Neural progenitor cell (in vitro differentiated cells): ENCODE data around the gene ZNF823. TPM values are rescaled to one million over a fixed set of nuclear protein-coding genes. Genes with fewer than 3 reads are reported as not detected.

Experiments
- DNase-seq: peaks from one replicate; pipeline ENCODE4 v3.0.0-alpha.2; 2016; ENCODE audit warnings: low spot score
- H2AFZ ChIP-seq: fragments of 200-600 bp; sonication (generic); replicated peaks from 2 replicates; pipeline ENCODE4 v1.6.1; 2016; ENCODE audit warnings: antibody characterized with exemption
- H3F3A ChIP-seq: fragments of 200-600 bp; sonication (generic); 2 replicates; pipeline ENCODE4 v1.6.1; 2016; ENCODE audit warnings: antibody characterized with exemption, low read depth
- H3K27ac ChIP-seq: fragments of 200-600 bp; sonication (generic); 2 replicates; pipeline ENCODE4 v1.5.1; 2016; ENCODE audit warnings: mild to moderate bottlenecking
- H3K27me3 ChIP-seq: fragments of 200-600 bp; sonication (generic); 2 replicates; pipeline ENCODE4 v1.6.1; 2016; ENCODE audit warnings: mild to moderate bottlenecking, moderate library complexity
- H3K36me3 ChIP-seq: fragments of 200-600 bp; sonication (generic); 2 replicates; pipeline ENCODE4 v1.5.1; 2016
- H3K4me1 ChIP-seq: fragments of 200-600 bp; sonication (generic); 2 replicates; pipeline ENCODE4 v1.6.1; 2016; ENCODE audit warnings: mixed run types
- H3K4me2 ChIP-seq: fragments of 200-600 bp; sonication (generic); 2 replicates; pipeline ENCODE4 v1.6.1; 2016
- H3K4me3 ChIP-seq: fragments of 200-600 bp; sonication (generic); 2 replicates; pipeline ENCODE4 v1.5.1; 2016
- H3K79me2 ChIP-seq: fragments of 200-600 bp; sonication (generic); 2 replicates; pipeline ENCODE4 v1.6.1; 2016; ENCODE audit warnings: low read depth
- H3K9ac ChIP-seq: fragments of 200-600 bp; sonication (generic); 2 replicates; pipeline ENCODE4 v1.6.1; 2016
- H3K9me3 ChIP-seq: fragments of 200-600 bp; sonication (generic); 2 replicates; pipeline ENCODE4 v1.5.1; 2016; ENCODE audit warnings: low read depth
- H4K20me1 ChIP-seq: fragments of 200-600 bp; sonication (generic); 2 replicates; pipeline ENCODE4 v1.6.1; 2016; ENCODE audit warnings: low read depth
- H3K27ac Mint-ChIP-seq: 3 replicates; pipeline ENCODE4 v1.8.0; 2021; ENCODE audit warnings: mixed read lengths
- H3K27me3 Mint-ChIP-seq: 2 replicates; pipeline ENCODE4 v1.8.0; 2022; ENCODE audit warnings: low read depth, mild to moderate bottlenecking, inconsistent platforms, moderate library complexity, mixed read lengths; ENCODE audit not compliant: insufficient read depth
- H3K36me3 Mint-ChIP-seq: 3 replicates; pipeline ENCODE4 v1.8.0; 2021; ENCODE audit warnings: mixed read lengths
- H3K4me1 Mint-ChIP-seq: 3 replicates; pipeline ENCODE4 v1.8.0; 2021; ENCODE audit warnings: mixed read lengths
- H3K4me3 Mint-ChIP-seq: 3 replicates; pipeline ENCODE4 v1.8.0; 2021; ENCODE audit warnings: mild to moderate bottlenecking, moderate library complexity, mixed read lengths
- H3K9me3 Mint-ChIP-seq: 3 replicates; pipeline ENCODE4 v1.8.0; 2020; ENCODE audit warnings: mixed read lengths
- EZH2 ChIP-seq: fragments of 200-600 bp; sonication (generic); IDR thresholded peaks from 2 replicates; pipeline ENCODE4 v1.6.1; 2017; ENCODE audit warnings: antibody characterized with exemption, mild to moderate bottlenecking, moderate library complexity
- EZH2phosphoT487 ChIP-seq: fragments of 200-600 bp; sonication (generic); IDR thresholded peaks from 2 replicates; pipeline ENCODE4 v1.6.1; 2017; ENCODE audit warnings: antibody characterized with exemption
- total RNA-seq: library from RNA; depleted of rRNA; stranded (reverse); fragments of >200 nt; gene quantifications from 2 replicates; pipeline ENCODE4 v1.2.3, GENCODE V29; 2015; ENCODE audit warnings: low replicate concordance
- TF ChIP-seq, protein P1 (sequence below): fragments of 200-600 bp; sonication (generic); IDR thresholded peaks from 2 replicates; pipeline ENCODE4 v1.5.1; 2017; ENCODE audit warnings: antibody characterized with exemption, mild to moderate bottlenecking

The ZNF823 gene
- total RNA-seq, 1 donor from 2014 or later = 12.3 TPM

DNA sequence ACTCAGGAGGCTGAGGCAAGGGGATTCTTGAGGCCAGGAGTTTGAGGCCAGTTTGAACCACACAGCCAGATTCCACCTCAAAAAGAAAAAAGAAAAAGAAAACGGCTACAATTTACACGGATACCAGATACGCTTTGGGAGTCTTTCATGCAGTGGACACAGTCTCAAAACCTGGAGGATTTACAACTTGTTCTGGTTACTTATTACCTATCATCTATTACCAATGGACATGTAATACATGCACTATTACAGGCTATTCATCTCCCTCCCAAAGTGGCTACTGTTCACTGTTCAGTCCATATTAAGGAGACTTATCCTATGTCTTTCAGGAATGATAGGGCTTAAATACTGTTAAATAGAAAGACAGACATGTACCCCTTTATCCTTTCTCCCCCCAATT, 33.3 kb downstream of the ZNF823 start:
- no peak overlapping the region for H3K4me3 ChIP-seq
- Mint-ChIP-seq H3K27ac (no peak overlapping the region), H3K27me3 (peaks cover 7% of the 10 kb centered on the region), H3K4me3 (no peak overlapping the region), H3K4me1 (peaks cover 3% of the 10 kb centered on the region), H3K36me3 (no peaks in the 10 kb centered on the region), H3K9me3 (peaks cover 6% of the 10 kb centered on the region)
- no peak for TF ChIP-seq EZH2phosphoT487
- TF ChIP-seq, protein P1, sequence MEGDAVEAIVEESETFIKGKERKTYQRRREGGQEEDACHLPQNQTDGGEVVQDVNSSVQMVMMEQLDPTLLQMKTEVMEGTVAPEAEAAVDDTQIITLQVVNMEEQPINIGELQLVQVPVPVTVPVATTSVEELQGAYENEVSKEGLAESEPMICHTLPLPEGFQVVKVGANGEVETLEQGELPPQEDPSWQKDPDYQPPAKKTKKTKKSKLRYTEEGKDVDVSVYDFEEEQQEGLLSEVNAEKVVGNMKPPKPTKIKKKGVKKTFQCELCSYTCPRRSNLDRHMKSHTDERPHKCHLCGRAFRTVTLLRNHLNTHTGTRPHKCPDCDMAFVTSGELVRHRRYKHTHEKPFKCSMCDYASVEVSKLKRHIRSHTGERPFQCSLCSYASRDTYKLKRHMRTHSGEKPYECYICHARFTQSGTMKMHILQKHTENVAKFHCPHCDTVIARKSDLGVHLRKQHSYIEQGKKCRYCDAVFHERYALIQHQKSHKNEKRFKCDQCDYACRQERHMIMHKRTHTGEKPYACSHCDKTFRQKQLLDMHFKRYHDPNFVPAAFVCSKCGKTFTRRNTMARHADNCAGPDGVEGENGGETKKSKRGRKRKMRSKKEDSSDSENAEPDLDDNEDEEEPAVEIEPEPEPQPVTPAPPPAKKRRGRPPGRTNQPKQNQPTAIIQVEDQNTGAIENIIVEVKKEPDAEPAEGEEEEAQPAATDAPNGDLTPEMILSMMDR = no peak
- no peak for DNase-seq
- H3K9me3 ChIP-seq = no peaks in the 10 kb centered on the region
- no peak overlapping the region for H3K9ac ChIP-seq
- H3K4me2 ChIP-seq = no peak overlapping the region
- H3K27me3 ChIP-seq = no peaks in the 10 kb centered on the region
- no peaks in the 10 kb centered on the region for H3K79me2 ChIP-seq
- H3K27ac ChIP-seq = no peak overlapping the region
- H2AFZ ChIP-seq = no peak overlapping the region
- no peaks in the 10 kb centered on the region for H3K36me3 ChIP-seq
- no peaks in the 10 kb centered on the region for H4K20me1 ChIP-seq
- no peaks in the 10 kb centered on the region for H3F3A ChIP-seq
- H3K4me1 ChIP-seq = no peaks in the 10 kb centered on the region

DNA sequence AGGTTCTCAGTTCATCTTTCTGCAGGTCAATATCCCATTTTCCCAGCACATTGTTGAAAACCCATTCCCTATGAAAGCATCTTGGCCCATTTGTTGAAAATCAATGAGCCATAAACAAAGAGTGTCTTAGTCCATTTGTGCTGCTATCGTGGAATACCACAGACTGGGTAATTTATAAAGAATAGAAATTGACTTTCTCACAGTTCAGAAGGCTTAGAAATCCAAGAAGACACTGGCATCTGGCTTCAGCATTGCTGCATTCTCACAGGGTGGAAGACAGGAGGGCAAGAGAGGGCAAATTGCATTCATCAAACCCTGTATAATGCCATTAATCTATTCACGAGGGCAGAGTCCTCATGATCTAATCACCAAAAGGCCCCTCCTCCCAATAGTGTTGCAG, 34.1 kb downstream of the ZNF823 start:
- no peak overlapping the region for H3K9ac ChIP-seq
- peaks cover 12% of the 10 kb centered on the region for H3K27me3 Mint-ChIP-seq
- H3K27ac Mint-ChIP-seq = no peak overlapping the region
- DNase-seq = no peak
- TF ChIP-seq EZH2 (no peak), EZH2phosphoT487 (no peak)
- TF ChIP-seq, protein P1 = no peak
- H3K4me1 ChIP-seq = no peaks in the 10 kb centered on the region
- no peaks in the 10 kb centered on the region for H3K36me3 ChIP-seq
- no peaks in the 10 kb centered on the region for H3K79me2 ChIP-seq
- H3K4me2 ChIP-seq = no peak overlapping the region
- H3K36me3 Mint-ChIP-seq = no peaks in the 10 kb centered on the region
- H4K20me1 ChIP-seq = no peaks in the 10 kb centered on the region
- H3F3A ChIP-seq = no peaks in the 10 kb centered on the region
- peaks cover 5% of the 10 kb centered on the region for H3K9me3 Mint-ChIP-seq
- peaks cover 3% of the 10 kb centered on the region for H3K4me1 Mint-ChIP-seq
- no peak overlapping the region for H3K27ac ChIP-seq
- H3K4me3 ChIP-seq = no peak overlapping the region
- H2AFZ ChIP-seq = no peak overlapping the region
- no peaks in the 10 kb centered on the region for H3K9me3 ChIP-seq
- peaks cover 5% of the 10 kb centered on the region for H3K27me3 ChIP-seq
- no peak overlapping the region for H3K4me3 Mint-ChIP-seq

DNA sequence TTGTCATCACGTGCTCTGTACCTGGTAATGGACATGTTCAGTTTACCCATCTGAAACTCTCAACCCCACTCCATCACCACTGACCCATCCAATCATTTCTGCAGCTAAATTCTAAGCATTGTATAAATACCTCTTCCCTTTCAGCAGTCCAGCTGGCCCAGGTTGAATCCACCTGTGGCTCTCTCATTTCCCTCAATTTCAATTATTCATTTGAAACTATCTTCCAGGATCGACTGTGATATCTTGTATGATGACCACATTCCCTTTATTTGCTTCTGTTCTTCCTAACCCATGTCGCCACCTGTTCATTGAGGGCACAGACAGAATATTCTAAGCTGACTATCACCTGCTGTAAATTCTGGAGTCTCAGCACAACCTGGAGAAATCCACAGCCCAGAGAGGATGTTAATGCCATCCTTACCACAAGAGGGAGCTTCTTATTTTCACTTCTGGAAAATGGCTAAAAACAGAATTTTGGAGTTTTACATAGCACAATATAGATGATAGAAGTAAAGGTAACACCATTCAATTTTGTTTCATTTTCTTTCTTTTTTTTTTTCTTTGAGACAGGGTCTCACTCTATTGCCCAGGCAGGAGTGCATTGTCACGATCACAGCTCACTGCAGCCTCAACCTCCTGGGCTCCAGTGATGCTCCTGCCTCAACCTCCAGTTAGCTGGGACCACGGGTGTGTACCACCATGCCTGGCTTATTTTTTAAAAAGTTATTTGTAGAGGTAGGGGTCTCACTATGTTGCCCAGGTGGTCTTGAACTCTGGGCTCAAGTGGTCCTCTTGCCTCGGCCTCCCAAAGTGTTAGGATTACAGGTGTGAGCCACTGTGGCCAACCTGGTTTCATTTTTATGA, 38.6 kb downstream of the ZNF823 start:
- Histone ChIP-seq H3K9me3 (no peaks in the 10 kb centered on the region), H3K27ac (no peak overlapping the region), H2AFZ (no peak overlapping the region), H3K27me3 (peaks cover 47% of the 10 kb centered on the region), H3K9ac (no peak overlapping the region), H3F3A (no peaks in the 10 kb centered on the region), H4K20me1 (no peaks in the 10 kb centered on the region), H3K4me3 (no peak overlapping the region), H3K4me2 (no peak overlapping the region), H3K4me1 (no peaks in the 10 kb centered on the region), H3K79me2 (no peaks in the 10 kb centered on the region), H3K36me3 (no peaks in the 10 kb centered on the region)
- peaks cover 5% of the 10 kb centered on the region for H3K9me3 Mint-ChIP-seq
- H3K27ac Mint-ChIP-seq = no peak overlapping the region
- no peak overlapping the region for H3K4me3 Mint-ChIP-seq
- peaks cover 8% of the 10 kb centered on the region for H3K27me3 Mint-ChIP-seq
- DNase-seq = peak; percentile 37
- peaks cover 8% of the 10 kb centered on the region for H3K4me1 Mint-ChIP-seq
- TF ChIP-seq, protein P1 = peak; percentile 81
- TF ChIP-seq EZH2phosphoT487 = no peak
- no peaks in the 10 kb centered on the region for H3K36me3 Mint-ChIP-seq
